GM19240 (cell line): ENCODE data around the gene P2RY6.
A peak's percentile ranks its signal among the peaks of the same experiment; 100 is the strongest.

ENCODE experiments used
- DNase-seq: peaks from one replicate; pipeline ENCODE4 v3.0.0; 2011; ENCODE audit warnings: low spot score; ENCODE audit not compliant: insufficient read length

P2RY6 gene

DNA sequence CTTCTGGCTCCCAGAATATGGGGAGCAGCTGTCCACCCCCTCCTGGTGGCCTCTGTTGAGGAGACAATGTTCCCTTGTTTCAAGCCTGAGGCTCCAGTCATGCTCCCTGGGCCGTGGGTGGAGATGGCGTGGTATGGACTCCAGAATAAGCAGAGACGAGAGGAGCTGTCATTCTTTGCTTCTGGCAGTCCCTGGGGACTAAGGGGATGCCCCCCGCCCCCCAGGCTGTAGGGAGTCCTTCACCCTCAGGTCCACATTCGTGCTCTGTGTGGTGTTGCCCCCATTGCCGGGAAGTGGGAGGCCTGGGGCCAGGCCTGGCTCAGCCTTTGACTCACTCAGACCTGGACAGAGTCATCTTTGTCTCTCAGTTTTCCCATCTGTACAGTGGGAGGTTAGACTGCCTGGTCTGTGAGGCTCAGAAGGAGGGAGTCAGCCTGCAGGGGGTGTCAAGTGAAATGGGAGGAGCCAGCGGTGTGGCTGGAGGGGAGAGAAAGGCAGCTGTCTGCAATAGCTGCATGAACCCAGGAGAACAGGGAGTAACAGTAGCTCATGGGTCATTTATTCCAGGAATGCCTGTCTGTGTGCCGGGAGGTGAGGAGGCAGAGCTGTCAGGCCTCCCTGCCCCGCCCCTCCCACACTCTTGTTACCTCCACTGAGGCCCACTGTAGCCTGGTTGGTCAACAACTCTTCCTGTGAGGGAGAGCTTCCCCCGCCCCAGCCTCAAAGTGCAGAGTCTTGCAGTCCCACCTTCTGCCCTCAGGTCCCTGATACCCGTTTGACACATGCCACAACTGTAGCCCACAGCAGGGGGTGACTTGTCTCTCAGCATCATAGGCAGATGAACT, 42.2 kb downstream of the P2RY6 start:
- no peak for DNase-seq

DNA sequence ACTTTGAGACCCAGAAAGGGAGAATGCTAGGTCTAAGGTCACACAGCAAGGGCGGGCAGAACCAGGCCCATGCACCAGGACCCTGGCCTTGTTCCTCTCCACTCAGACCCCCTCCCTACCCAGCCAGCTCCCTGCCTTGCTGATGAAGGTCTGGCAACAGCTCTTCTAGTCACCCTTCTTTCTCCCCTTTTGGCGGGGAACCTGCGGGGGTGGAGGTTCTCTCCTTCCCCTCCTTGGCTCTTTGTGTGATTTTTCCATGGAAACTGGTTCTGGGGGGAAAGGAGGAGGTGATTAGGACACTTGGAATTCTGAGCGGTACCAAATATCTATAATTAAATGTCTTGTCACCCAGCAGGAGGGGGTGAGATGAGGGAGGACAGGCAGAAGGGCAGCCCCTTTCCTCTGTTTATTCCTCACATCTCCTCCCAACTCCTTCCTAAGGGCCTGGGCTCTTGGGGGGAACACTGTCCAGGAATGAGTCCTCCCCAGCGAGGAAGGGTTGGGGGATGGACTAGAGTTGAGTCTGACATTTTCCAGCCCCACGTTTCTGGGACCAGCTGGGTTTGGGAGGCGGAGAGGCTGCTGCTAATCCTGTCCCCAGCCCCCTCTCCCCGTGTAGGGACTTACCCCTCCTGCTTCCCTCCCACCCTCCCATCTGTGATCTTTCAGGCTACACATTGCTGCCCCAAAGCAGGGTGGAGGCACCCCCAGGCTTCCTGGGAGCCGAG, 43.3 kb downstream of the P2RY6 start:
- DNase-seq, result no peak

DNA sequence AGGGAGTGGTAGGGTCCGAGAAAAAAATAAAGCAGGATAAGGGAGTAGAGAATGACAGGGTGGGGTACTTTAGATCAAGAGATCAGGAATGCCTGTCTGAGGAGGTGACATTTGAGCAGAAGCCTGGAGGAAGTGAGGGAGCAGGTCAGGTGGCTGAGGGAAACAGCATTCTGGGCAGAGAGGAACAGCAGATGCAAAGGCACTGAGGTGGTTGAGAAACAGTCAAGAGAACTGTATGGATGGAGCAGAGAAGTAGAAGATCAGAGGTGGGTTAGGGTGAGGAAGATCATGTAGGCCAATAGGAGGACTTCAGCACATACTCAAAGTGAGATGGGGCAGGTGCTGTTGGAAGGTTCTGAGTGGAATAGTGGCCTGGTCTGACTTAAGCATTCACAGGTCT, 44.3 kb downstream of the P2RY6 start:
- DNase-seq, result no peak

DNA sequence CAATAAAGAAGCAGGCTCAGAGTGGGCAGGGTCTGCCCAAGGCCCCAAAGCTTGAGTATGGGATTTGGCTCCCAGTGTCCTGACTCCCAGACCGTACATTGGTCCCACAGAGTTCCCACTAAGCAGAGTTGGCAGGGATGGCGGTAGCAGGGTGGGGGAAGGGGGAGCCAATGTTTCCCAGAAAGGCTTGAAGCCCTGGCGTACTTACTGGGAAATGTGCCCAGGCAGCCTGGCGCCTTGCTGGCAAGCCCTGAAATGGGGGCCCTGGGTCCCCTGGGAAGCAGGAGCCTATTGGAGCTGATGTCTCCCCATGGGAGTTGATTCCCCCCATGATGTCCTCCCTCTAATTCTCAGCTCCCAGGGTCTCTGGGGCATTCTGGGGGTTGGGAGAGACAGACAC, 45.2 kb downstream of the P2RY6 start:
- no peak for DNase-seq

DNA sequence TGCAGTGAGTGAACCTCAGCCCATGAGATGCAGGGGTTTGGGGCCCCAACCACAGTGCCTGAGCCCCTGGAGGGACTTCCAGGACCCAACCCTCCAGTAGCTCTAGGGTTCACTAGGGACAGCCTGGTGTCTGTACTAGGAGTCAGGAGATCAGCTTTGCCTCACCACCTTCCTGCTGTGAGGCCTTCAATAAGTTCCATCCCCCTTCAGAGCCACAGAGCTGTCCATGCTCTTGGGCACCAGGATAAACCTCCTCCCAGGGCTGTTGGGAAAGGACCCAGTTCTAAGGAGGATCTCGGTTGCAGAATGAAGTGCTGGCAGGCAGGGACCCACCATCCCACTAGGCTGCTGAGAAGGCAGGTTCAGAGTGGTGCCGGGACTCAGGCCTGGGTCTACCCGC, 45.7 kb downstream of the P2RY6 start:
- DNase-seq, result no peak

DNA sequence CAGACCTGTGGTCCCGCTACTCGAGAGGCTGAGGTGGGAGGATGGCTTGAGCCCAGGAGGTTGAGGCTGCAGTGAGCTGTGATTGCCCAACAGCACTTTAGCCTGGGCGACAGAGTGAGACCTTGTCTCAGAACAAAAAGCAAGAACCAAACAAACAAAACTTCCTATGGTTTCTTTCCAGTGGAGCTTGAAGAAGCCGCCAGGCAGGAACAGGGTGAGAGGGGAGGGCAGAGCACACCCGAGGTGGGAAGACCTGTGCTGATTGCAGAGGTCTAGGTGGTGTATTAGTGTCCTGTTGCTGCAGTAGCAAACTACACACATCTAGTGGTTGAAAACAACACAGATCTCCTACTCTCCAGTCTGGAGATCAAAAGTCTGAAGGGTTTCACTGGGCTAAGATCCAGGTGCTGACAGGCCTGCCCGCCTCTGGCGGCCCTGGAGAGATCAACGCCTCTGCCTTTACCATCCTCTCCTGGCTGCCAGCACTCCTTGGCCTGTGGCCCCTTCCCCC, 46.4 kb downstream of the P2RY6 start:
- DNase-seq, result no peak

DNA sequence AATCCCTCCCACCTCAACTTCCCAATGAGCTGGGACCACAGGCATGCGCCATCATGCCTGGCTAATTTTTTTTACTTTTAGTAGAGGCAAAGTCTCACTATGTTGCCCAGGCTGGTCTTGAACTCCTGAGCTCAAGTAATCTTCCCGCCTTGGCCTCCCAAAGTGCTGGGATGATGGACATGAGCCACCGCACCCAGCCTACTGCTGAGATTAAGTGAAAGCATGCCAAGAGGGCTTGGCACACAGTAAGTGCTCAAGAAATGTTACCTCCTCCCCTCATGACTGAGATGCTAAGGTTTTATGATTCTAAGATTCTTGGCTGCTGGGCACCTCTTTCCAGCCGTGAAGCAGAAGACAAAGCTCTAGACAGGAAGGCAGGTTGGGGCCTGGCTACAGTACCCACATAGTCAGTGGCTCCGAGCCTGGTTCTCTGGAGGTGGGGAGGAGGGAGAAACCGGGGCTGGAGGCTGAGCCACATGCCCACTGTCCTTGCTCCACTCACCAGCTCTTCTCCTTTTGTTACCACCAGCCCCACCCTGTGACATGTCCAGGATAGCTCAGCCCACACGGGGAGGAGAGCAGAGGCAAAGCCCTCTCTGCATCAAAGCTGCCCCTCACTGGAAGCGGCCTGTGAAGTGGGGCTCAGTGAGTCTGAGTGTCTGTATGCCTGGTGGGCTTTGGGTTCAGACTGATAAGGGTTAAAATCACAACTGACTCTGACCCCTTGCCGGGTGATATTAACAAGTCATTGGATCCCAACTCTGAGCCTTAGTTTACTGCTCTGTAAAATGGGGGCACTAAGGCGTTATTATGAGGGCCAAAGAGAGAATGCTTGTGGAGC, 48.8 kb downstream of the P2RY6 start:
- DNase-seq, result no peak

DNA sequence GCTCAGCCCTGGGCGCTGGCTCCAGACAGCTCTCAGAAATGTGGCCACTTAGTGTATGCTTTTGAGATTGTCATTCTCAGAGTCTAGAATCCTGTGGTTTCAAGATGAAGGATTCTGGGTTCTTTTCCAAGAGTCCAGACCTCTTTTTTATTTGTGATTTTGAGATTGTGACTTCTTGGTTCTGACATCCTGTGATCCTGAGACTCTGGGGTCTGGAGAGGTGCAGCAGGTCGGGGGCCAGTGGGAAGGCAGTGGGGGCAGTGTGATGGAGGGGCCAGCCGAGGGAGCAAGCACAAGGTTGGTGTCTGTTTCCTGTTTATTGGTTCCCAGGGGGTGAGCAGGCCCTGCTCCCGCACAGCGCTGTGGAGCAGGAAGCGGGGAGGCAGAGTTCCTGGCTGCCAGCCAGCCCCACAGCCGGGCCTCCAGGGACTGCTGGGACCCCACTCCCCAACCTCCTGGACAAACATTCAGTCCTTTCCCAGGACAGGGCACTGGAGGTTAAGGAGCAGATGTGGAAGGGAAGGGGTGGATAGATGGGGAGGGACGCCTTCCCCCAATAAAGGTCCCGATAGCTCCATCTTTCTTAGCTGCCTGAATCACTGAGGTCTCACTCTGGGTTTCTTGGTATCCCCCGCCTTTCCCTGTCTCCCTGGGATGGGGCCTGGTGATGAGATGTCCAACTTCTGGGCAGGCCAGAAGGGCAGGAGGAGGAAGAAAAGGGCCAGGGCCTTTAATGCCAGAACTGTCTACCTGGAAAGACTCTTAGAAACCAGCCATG, 49.7 kb downstream of the P2RY6 start:
- DNase-seq, result no peak

DNA sequence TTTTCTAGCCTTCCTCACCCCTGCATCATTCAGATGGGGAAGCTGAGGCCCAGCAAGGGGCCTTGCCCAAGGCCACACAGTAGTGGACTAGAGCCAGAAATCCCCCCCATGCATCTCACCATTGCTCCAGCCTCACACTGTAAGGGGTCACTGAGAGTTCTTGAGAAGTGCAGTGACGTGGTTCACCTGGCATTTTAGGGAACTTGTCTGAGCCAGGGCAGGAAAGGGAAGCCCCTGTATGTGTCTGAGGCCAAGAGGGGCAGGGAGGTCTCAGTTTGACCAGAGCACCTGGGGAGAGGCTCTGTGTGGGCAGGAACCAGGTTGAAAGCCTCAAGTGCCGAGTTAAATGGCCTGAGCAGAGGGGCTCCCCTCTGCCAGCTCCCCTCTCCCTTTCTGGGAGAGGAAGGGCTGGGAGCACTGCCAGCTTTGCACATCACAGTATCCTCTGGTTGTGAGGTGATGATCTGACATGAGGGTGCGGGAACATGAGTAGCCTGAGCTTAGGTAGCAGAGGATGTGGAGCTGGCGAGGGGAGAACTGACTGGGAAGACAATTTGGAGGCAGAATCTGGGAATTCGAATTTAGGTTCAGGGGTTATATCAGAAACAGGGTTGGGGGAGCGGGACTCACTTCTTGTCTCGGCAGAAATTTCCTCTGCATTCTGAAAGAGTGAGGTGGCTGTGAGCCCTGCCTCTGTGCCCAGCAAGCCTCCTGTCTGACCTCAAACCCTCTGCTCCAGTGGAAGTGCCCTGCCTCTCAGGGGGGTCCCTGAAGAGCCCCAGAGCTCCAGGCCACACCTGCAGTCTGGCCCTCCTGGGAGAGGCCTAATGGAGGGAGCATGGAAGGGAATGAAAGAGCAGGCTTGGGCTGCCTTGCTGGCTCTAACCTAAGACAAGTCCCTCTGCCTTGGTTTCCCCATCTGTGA, 50.5 kb downstream of the P2RY6 start:
- DNase-seq, result no peak

DNA sequence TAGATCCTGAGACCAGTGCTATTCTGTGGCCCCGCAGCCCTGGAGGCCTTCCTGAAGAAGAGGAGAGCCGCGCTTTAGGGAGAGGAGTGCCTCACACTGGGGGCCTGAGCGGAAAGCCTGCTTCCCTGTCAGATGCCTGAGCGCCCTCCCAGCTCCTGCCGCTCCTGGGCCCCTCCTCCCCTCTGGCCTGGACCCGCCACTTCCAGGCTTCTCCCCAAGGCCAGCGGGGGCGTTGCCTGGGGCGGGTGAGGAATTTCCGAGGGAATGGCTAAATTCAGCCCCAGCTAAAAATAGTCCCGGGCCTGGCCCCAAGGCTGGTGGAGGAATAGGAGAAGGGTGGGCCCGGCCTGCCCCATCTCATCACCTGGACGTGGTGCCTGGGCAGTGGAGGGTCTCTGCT, 51.3 kb downstream of the P2RY6 start:
- DNase-seq, result no peak

DNA sequence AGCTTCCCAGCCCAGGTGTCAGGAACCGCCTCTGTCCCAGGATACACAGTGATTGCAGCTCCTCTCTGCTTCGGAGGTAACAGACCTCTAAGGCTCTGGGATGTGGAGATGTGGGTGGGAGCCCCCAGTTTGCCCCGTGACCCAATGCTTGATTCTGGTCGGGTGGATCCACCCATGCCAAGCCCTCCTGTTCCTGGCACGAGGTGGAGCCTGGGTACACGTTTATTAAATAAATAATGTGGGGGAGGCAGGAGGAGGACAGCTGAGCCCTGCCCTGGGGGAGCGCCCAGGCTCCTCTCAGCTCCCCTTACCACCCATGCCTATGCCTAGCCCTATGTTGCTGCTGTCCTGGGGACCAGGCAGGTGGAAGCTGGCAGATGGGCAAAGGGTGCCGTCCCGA, 52.0 kb downstream of the P2RY6 start:
- no peak for DNase-seq

DNA sequence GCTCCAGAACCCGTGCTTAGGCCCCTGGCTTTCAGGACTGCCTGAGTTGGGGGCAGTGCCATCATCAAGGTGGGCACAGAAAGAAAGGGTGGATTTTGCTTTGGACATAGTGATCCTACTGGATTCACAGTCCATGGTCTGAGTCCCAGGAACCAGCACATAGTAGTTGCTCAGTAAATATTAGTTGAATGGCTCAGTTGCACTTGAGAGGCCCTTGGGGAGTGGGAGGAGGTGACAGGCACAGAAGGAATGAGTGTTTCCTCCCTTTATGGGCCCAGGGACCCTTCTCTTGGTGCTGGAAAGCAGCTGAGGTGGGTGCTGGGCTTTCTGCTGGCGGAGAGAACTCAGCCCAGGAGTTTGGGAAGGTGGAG, 52.5 kb downstream of the P2RY6 start:
- no peak for DNase-seq

DNA sequence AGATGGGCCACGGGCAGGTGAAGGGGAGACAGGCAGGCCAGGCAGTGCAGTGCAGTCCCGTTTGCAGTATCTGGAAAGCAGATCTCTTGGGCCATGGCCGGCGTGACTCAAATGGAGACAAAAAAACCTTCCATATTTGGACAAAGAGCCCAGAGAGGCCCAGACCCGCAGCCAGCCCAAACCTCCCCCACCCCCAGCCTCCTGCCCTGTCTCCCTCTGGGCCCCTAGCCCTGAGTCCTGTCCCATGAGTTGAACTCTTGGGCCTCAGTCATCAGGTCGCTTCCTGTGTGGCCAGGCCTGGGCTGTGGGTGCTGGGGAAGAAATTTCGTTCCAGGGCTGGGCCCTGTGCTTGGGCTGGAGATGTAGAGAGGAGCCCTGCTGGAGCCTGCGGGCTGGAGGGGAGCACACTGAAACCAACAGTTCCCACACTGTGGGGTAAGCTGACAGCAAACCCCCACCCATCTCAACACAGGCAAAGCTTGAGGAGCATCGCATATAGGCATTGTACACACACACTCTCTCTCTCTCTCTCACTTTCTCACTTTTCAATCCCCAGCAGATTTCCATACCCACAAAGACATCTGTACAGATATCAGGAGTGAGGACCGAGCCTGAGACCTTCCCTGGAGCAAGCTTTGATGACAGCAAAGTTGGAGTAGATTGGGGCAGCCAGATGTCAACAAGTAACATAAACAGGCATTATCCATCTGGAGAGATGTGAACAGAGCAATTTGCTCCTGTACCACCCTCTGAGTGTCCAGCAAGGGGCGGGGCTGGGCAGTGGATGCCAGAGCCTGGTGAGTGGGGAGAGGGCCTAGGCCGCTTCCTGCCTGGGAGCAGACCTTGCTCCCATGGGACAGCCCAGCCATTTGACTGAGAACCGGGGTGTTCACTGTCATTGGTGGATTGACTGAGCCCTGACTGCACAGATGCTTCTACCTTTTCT, 53.2 kb downstream of the P2RY6 start:
- peak; percentile 76 for DNase-seq

DNA sequence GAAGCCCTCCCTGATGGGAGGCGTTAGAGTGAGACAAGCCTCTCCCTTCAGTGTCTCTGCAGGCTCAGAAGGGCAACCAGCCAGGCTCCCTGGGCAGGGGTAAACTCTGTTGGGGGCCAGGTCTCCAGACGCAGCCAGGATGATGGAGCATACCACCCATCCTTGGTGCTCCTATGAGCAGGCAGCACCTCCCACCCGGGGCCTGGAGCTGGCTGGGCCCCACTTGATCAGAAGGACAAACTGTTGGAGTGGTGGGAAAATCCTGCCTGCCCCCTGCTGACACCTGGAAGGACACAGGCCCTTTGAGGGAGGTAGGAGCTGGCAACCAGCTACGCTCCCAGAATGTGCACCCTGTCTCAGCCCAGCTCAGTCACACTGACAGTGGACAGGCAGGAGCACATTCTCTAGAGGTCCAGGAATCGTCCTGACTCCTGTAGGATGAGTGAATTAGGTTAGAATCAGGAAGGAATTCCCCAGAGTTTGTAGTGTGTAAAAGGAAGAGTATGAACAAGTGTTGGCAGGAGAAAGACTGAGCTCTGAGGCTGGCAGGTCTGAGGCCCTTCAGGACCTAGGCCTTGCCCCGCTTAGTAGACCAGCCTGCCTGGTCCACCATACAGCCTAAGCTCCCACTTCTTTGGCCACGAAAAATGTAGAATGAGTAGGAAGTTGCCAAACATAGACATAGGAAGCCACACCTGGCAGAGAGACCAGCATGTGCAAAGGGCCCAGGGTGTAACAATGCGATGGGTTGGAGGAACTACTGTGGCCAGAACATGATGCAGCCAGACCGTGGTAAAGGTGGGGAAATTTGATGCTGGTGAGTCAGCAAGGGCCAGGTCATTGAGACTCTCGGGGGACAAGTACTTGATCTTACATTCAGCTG, 55.0 kb downstream of the P2RY6 start:
- DNase-seq, result no peak

DNA sequence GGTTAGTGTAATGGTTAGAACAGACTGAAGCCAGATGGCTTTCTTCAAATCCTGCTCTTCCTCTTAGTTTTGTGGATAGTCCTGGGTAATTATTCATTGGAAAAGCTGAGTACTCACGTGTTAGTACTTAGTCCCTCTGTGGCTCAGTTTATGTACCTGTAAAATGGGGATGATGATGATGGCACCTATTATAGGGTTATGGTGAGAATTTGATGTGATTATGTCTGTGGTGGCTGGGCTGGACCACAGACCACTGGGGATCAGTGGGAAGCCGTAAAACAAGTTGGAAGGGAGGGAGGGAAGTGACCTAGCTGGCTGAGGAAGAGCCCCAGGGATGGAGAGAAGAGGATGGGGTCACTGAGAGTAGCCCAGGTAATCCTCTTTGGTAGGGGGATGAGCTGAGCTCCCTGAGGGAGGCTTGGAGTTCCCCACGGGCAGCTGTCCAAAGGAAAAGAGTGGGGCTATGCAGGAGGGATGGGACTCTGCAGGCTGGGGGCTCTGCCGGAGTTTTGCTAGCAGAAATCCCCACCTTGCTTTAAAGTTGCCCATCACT, 55.8 kb downstream of the P2RY6 start:
- DNase-seq, result no peak

DNA sequence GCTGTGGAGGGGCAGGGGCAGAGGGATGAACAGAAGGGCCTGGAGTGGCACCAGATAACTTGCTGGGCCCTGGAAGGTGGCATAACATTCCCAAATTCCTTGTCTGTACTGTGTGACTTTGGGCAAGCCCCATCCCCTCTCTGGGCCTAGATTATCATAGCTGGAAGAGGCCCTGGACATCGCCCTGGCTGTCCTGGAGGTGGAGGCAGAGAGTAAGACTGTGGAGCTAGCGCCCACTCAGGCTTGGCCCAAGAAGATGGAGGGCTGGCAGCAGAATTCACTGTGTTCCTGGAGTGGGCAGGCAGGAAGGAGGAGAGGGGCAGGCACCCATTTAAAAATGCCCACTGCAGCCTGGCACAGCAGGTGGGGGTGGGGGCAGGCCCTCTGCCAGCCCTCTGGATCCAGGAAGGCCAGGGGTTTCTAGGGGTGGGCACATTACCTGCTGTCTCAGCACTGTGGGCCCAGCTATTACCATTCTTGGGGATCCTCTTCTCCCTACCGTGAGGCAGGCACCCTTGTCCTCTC, 58.5 kb downstream of the P2RY6 start:
- DNase-seq, result no peak
